ENCODE data around the gene KCNJ14. TPM values are rescaled to one million over a fixed set of nuclear protein-coding genes. Genes with fewer than 3 reads are reported as not detected.

Gene KCNJ14
- total RNA-seq, 2 experiments from 2014 or later, result 1.7 to 2.0 TPM

- peak overlapping the region; percentile 36 to 68 for H3K27ac ChIP-seq (ENCODE audit: low read depth in 1 of 2, low read length in 2 of 2)
- ATAC-seq (ENCODE audit: poor library complexity), result peak; percentile 59
- H3K4me3 Mint-ChIP-seq, result no peak overlapping the region
- peaks cover 42% of the 10 kb centered on the region for H3K4me1 ChIP-seq (ENCODE audit: insufficient read depth, low read length)
- TF ChIP-seq, protein P1, sequence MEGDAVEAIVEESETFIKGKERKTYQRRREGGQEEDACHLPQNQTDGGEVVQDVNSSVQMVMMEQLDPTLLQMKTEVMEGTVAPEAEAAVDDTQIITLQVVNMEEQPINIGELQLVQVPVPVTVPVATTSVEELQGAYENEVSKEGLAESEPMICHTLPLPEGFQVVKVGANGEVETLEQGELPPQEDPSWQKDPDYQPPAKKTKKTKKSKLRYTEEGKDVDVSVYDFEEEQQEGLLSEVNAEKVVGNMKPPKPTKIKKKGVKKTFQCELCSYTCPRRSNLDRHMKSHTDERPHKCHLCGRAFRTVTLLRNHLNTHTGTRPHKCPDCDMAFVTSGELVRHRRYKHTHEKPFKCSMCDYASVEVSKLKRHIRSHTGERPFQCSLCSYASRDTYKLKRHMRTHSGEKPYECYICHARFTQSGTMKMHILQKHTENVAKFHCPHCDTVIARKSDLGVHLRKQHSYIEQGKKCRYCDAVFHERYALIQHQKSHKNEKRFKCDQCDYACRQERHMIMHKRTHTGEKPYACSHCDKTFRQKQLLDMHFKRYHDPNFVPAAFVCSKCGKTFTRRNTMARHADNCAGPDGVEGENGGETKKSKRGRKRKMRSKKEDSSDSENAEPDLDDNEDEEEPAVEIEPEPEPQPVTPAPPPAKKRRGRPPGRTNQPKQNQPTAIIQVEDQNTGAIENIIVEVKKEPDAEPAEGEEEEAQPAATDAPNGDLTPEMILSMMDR (IDR thresholded peaks at IDR 0.05), result no peak
- no peaks in the 10 kb centered on the region for H3K9me3 Mint-ChIP-seq
- no peaks in the 10 kb centered on the region for H3K9me3 ChIP-seq (ENCODE audit: control insufficient read depth in 1 of 2, insufficient read depth in 1 of 2, low read length in 2 of 2)
- H3K27ac Mint-ChIP-seq, result no peak overlapping the region
- peak overlapping the region; percentile 74 for H3K4me3 ChIP-seq (ENCODE audit: low read length)
- ChIA-PET POLR2A (interaction anchor here (0.7 to 1.9 kb wide), 4 partner anchors 70 to 121 kb away, joined by 3 to 6 read pairs (median 3); partner anchors contain the start of genes RPL18 and SPHK2), CTCF (interaction anchor here (1.3 kb wide), 1 partner anchor 8 kb away, joined by 3 read pairs; no protein-coding TSS in a partner anchor)
- peaks cover 1% of the 10 kb centered on the region for H3K36me3 ChIP-seq (ENCODE audit: insufficient read depth, low read length)
- intact Hi-C loops (cut with DNase I, micrococcal nuclease), result loop anchor here in 1 of 2 experiments (5.0 kb wide), 2 partner anchors 151 to 191 kb away; partner anchors contain the start of genes SYNGR4 and TMEM143
- peak; percentile 57 to 89 (median 75) for DNase-seq
- peaks cover 15% of the 10 kb centered on the region for H3K4me1 Mint-ChIP-seq (ENCODE audit: low read depth)
- H3K27me3 ChIP-seq (ENCODE audit: control insufficient read depth in 1 of 2, insufficient read depth in 2 of 2, low read length in 2 of 2), result no peaks in the 10 kb centered on the region
- peaks cover 3% of the 10 kb centered on the region for H3K36me3 Mint-ChIP-seq (ENCODE audit: low read depth)
- no peaks in the 10 kb centered on the region for H3K27me3 Mint-ChIP-seq
Observed at GRCh38 chr19:48513289-48514122, 58.1 kb downstream of the KCNJ14 start.

GRCh38 chr19:48514123-48514458, 58.7 kb downstream of the KCNJ14 start:
- H3K27me3 ChIP-seq (ENCODE audit: control insufficient read depth in 1 of 2, insufficient read depth in 2 of 2, low read length in 2 of 2), result no peaks in the 10 kb centered on the region
- no peaks in the 10 kb centered on the region for H3K27me3 Mint-ChIP-seq
- H3K4me3 Mint-ChIP-seq, result no peak overlapping the region
- no peaks in the 10 kb centered on the region for H3K9me3 Mint-ChIP-seq
- no peak for DNase-seq
- ChIA-PET POLR2A (interaction anchor here (0.7 to 1.9 kb wide), 4 partner anchors 70 to 120 kb away, joined by 3 to 6 read pairs (median 3); partner anchors contain the start of genes RPL18 and SPHK2), CTCF (interaction anchor here (1.3 kb wide), 1 partner anchor 8 kb away, joined by 3 read pairs; no protein-coding TSS in a partner anchor)
- ATAC-seq (ENCODE audit: poor library complexity), result no peak
- intact Hi-C loops (cut with DNase I, micrococcal nuclease), result loop anchor here in 1 of 2 experiments (5.0 kb wide), 2 partner anchors 152 to 192 kb away; partner anchors contain the start of genes SYNGR4 and TMEM143
- H3K36me3 ChIP-seq (ENCODE audit: insufficient read depth, low read length), result no peaks in the 10 kb centered on the region
- no peak overlapping the region for H3K27ac ChIP-seq (ENCODE audit: low read depth in 1 of 2, low read length in 2 of 2)
- H3K9me3 ChIP-seq (ENCODE audit: control insufficient read depth in 1 of 2, insufficient read depth in 1 of 2, low read length in 2 of 2), result no peaks in the 10 kb centered on the region
- TF ChIP-seq, protein P1 (IDR thresholded peaks at IDR 0.05), result no peak
- peaks cover 42% of the 10 kb centered on the region for H3K4me1 ChIP-seq (ENCODE audit: insufficient read depth, low read length)
- peaks cover 3% of the 10 kb centered on the region for H3K36me3 Mint-ChIP-seq (ENCODE audit: low read depth)
- peak overlapping the region; percentile 74 for H3K4me3 ChIP-seq (ENCODE audit: low read length)
- H3K4me1 Mint-ChIP-seq (ENCODE audit: low read depth), result peaks cover 15% of the 10 kb centered on the region
- H3K27ac Mint-ChIP-seq, result no peak overlapping the region

DNA sequence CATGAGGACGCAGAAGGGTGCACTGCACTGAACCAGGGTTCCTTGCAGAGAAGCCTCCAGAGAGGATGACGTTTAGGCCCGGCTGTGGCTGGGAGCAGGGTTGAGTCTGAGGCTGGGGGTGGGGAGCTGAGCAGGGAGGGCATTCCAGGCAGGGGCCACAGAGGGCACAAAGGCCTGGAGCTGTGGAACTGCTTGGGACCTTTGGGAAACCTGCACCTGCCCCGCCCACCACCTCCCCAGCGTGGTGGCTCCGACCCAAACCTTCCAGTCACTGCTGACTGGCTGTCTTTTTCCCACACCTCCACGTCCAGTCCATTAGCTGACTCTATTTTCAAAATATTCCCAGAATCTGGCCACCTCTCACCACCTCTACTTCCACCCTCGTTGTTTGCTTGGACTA, 61.2 kb downstream of the KCNJ14 start:
- Histone ChIP-seq H3K4me3 (ENCODE audit: low read length) (no peak overlapping the region), H3K4me1 (ENCODE audit: insufficient read depth, low read length) (peaks cover 25% of the 10 kb centered on the region), H3K27me3 (ENCODE audit: control insufficient read depth in 1 of 2, insufficient read depth in 2 of 2, low read length in 2 of 2) (no peaks in the 10 kb centered on the region), H3K36me3 (ENCODE audit: insufficient read depth, low read length) (no peaks in the 10 kb centered on the region), H3K9me3 (ENCODE audit: control insufficient read depth in 1 of 2, insufficient read depth in 1 of 2, low read length in 2 of 2) (no peaks in the 10 kb centered on the region), H3K27ac (ENCODE audit: low read depth in 1 of 2, low read length in 2 of 2) (no peak overlapping the region)
- Mint-ChIP-seq H3K9me3 (no peaks in the 10 kb centered on the region), H3K4me1 (ENCODE audit: low read depth) (peaks cover 6% of the 10 kb centered on the region), H3K4me3 (no peak overlapping the region), H3K36me3 (ENCODE audit: low read depth) (no peaks in the 10 kb centered on the region), H3K27me3 (no peaks in the 10 kb centered on the region), H3K27ac (no peak overlapping the region)
- TF ChIP-seq, protein P1 (IDR thresholded peaks at IDR 0.05), result no peak
- ATAC-seq (ENCODE audit: poor library complexity), result no peak
- no peak for DNase-seq
- ChIA-PET CTCF (interaction anchor here (1.5 kb wide), 1 partner anchor 11 kb away, joined by 6 read pairs; no protein-coding TSS in a partner anchor), POLR2A (no interaction called here)
- intact Hi-C loops (cut with DNase I, micrococcal nuclease), result no loop called here

Other genes starting within 250 kb of the KCNJ14 start
- 10 to 100 TPM; 71.1 to 73.1 TPM for gene CARD8, start 199.7 kb upstream of the KCNJ14 start, total RNA-seq
- gene ZNF114, start 185.5 kb upstream of the KCNJ14 start, total RNA-seq, result not detected
- gene EMP3, start 130.0 kb upstream of the KCNJ14 start, total RNA-seq, result 100 to 1,000 TPM; 185 to 201 TPM
- gene TMEM143, start 91.6 kb upstream of the KCNJ14 start, total RNA-seq, result 10 to 100 TPM in 1 of 2 experiments, 1 to 10 TPM in 1; 9.4 to 11.0 TPM
- not detected for gene SYNGR4, start 91.2 kb upstream of the KCNJ14 start, total RNA-seq
- gene KDELR1, start 64.0 kb upstream of the KCNJ14 start, total RNA-seq, result 10 to 100 TPM; 32.2 to 39.6 TPM
- under 1 TPM in 1 of 2 experiments, not detected in 1; 0.06 TPM for gene GRIN2D, start 61.9 kb upstream of the KCNJ14 start, total RNA-seq
- gene GRWD1, start 9.6 kb upstream of the KCNJ14 start, total RNA-seq, result 10 to 100 TPM; 21.4 to 21.7 TPM
- 10 to 100 TPM; 23.4 to 25.3 TPM for gene CYTH2, start 13.8 kb downstream of the KCNJ14 start, total RNA-seq
- gene LMTK3, start 56.3 kb downstream of the KCNJ14 start, total RNA-seq, result 10 to 100 TPM; 15.6 to 18.9 TPM
- gene SULT2B1, start 96.6 kb downstream of the KCNJ14 start, total RNA-seq, result not detected
- gene SPACA4, start 151.2 kb downstream of the KCNJ14 start, total RNA-seq, result not detected
- 1 to 10 TPM; 1.6 to 2.6 TPM for gene FAM83E, start 159.5 kb downstream of the KCNJ14 start, total RNA-seq
- gene RPL18, start 163.6 kb downstream of the KCNJ14 start, total RNA-seq, result 1,000 to 10,000 TPM; 2,820 to 2,913 TPM
- gene SPHK2, start 163.9 kb downstream of the KCNJ14 start, total RNA-seq, result 10 to 100 TPM; 14.1 to 15.3 TPM
- 10 to 100 TPM; 48.3 to 55.6 TPM for gene DBP, start 181.8 kb downstream of the KCNJ14 start, total RNA-seq
- 10 to 100 TPM; 11.0 to 12.4 TPM for gene CA11, start 190.6 kb downstream of the KCNJ14 start, total RNA-seq
- gene NTN5, start 217.4 kb downstream of the KCNJ14 start, total RNA-seq, result 1 to 10 TPM; 2.7 to 3.0 TPM
- not detected for gene FUT2, start 240.4 kb downstream of the KCNJ14 start, total RNA-seq